Smooth muscle cell (in vitro differentiated cells): ENCODE measurements around the gene MAMDC2. TPM values are rescaled to one million over a fixed set of nuclear protein-coding genes. Genes with fewer than 3 reads are reported as not detected.

Experiments
- DNase-seq: peaks from one replicate; lab custom pipeline; 2025; ENCODE audit not compliant: unreplicated experiment; lab: John Stamatoyannopoulos, UW
- H2AFZ ChIP-seq: fragments of 200-600 bp; sonication (generic); 2 replicates; pipeline ENCODE4 v1.6.0; 2016; ENCODE audit warnings: antibody characterized with exemption, low read depth, mild to moderate bottlenecking
- H3F3A ChIP-seq: fragments of 200-600 bp; sonication (generic); 2 replicates; pipeline ENCODE4 v1.6.0; 2017; ENCODE audit warnings: antibody characterized with exemption, low read depth
- H3K27ac ChIP-seq: fragments of 200-600 bp; sonication (generic); 2 replicates; pipeline ENCODE4 v1.5.1; 2016; ENCODE audit warnings: low read depth, mild to moderate bottlenecking
- H3K27me3 ChIP-seq: fragments of 200-600 bp; sonication (generic); 2 replicates; pipeline ENCODE4 v1.6.1; 2016; ENCODE audit warnings: low read depth, mild to moderate bottlenecking
- H3K36me3 ChIP-seq: fragments of 200-600 bp; sonication (generic); 2 replicates; pipeline ENCODE4 v1.5.1; 2016; ENCODE audit warnings: low read depth
- H3K4me1 ChIP-seq: fragments of 200-600 bp; sonication (generic); 2 replicates; pipeline ENCODE4 v1.5.1; 2016; ENCODE audit warnings: low read depth
- H3K4me2 ChIP-seq: fragments of 200-600 bp; sonication (generic); 2 replicates; pipeline ENCODE4 v1.6.0; 2016; ENCODE audit warnings: mild to moderate bottlenecking
- H3K4me3 ChIP-seq: fragments of 200-600 bp; sonication (generic); 2 replicates; pipeline ENCODE4 v1.5.1; 2016; ENCODE audit warnings: mild to moderate bottlenecking
- H3K79me2 ChIP-seq: fragments of 200-600 bp; sonication (generic); 2 replicates; pipeline ENCODE4 v1.6.0; 2016; ENCODE audit warnings: low read depth, mild to moderate bottlenecking
- H3K9ac ChIP-seq: fragments of 200-600 bp; sonication (generic); 2 replicates; pipeline ENCODE4 v1.6.0; 2016; ENCODE audit warnings: low read depth
- H3K9me3 ChIP-seq: fragments of 200-600 bp; sonication (generic); replicated peaks from 2 replicates; pipeline ENCODE4 v1.5.1; 2016; ENCODE audit warnings: low read depth
- H4K20me1 ChIP-seq: fragments of 200-600 bp; sonication (generic); 2 replicates; pipeline ENCODE4 v1.6.0; 2016; ENCODE audit warnings: low read depth
- WGBS: methylation state at CpG from one replicate; pipeline ENCODE4 v1.1.7; 2016; ENCODE audit warnings: low lambda C conversion rate; 5-methylcytosine and 5-hydroxymethylcytosine counted together
- polyA plus RNA-seq: library from polyadenylated mRNA; unstranded; fragments of >200 nt; fragmentation: Nextera tagmentation; extraction: Ambion mirVana; gene quantifications from 2 replicates; pipeline ENCODE4 v1.2.1, GENCODE V29; 2016
- total RNA-seq: library from RNA; depleted of rRNA; stranded (reverse); fragments of >200 nt; gene quantifications from 2 replicates; pipeline ENCODE4 v1.2.3, GENCODE V29; 2014
- TF ChIP-seq, protein P1 (sequence below): fragments of 200-600 bp; sonication (generic); IDR thresholded peaks from 2 replicates; pipeline ENCODE4 v1.5.1; 2017; ENCODE audit warnings: borderline replicate concordance, mild to moderate bottlenecking, antibody characterized with exemption; ENCODE audit not compliant: insufficient read depth, poor library complexity, severe bottlenecking

Gene MAMDC2
- total and polyA plus RNA-seq, 2 experiments from 2014 or later, result 8.2 to 13.0 TPM

DNA sequence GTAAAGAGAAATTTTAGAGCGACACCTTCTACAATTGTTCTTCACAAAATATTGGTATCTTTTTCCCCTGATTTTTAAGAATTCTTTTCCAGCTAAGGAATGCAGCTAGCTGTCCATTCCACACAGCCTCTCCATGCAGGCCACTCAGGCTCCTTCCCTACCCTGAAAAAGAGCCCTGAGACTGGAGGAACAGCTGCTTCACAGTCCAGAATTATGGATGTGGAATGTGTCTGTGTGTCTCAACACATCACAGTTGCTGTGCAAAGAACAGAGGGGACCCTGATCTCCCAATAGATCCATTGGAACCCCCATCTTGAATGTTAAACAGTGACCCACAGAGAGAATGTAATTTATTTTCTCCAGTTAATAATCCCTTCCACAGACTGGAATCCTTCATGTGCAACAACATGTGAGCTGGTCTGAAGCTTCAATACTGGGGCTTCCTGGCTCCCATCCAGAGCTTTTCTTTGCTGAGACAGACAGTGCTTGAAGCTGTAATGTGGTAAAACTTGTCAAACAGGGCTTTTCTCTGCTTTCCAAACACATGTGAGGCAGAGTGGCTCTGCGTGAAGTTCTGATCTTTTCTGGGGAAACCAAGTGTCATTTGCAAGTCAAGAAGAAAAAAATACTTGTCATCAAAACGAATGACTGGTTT is 161.8 kb downstream of the MAMDC2 start:
- no peak overlapping the region for H3K9ac ChIP-seq
- H4K20me1 ChIP-seq, result no peaks in the 10 kb centered on the region
- H3K27ac ChIP-seq, result peak overlapping the region; percentile 54
- TF ChIP-seq, protein P1, sequence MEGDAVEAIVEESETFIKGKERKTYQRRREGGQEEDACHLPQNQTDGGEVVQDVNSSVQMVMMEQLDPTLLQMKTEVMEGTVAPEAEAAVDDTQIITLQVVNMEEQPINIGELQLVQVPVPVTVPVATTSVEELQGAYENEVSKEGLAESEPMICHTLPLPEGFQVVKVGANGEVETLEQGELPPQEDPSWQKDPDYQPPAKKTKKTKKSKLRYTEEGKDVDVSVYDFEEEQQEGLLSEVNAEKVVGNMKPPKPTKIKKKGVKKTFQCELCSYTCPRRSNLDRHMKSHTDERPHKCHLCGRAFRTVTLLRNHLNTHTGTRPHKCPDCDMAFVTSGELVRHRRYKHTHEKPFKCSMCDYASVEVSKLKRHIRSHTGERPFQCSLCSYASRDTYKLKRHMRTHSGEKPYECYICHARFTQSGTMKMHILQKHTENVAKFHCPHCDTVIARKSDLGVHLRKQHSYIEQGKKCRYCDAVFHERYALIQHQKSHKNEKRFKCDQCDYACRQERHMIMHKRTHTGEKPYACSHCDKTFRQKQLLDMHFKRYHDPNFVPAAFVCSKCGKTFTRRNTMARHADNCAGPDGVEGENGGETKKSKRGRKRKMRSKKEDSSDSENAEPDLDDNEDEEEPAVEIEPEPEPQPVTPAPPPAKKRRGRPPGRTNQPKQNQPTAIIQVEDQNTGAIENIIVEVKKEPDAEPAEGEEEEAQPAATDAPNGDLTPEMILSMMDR, result no peak
- H3K4me3 ChIP-seq, result no peak overlapping the region
- WGBS, result 42% methylated on average over 3 of the region's 3 CpGs
- H3K79me2 ChIP-seq, result no peaks in the 10 kb centered on the region
- H3K4me2 ChIP-seq, result peak overlapping the region; percentile 12
- H2AFZ ChIP-seq, result no peak overlapping the region
- no peaks in the 10 kb centered on the region for H3K4me1 ChIP-seq
- no peaks in the 10 kb centered on the region for H3K27me3 ChIP-seq
- no peaks in the 10 kb centered on the region for H3K9me3 ChIP-seq
- H3F3A ChIP-seq, result no peaks in the 10 kb centered on the region
- no peak for DNase-seq
- no peaks in the 10 kb centered on the region for H3K36me3 ChIP-seq

DNA sequence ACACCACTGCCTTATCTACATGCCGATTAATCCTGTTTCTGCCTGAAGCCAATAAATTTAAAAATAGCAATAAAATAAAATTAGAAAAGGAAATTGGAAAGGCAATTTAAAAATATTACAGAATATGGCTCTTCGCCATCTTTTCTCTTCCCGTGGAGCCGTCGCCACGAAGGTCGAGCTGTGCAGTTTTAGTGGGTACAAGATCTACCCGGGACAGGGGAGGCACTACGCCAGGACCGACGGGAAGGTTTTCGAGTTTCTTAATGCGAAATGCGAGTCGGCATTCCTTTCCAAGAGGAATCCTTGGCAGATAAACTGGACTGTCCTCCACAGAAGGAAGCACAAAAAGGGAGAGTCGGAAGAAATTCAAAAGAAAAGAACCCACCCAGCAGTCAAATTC is 173.4 kb downstream of the MAMDC2 start:
- TF ChIP-seq, protein P1, result no peak
- 95% methylated on average over 16 of the region's 16 CpGs for WGBS

DNA sequence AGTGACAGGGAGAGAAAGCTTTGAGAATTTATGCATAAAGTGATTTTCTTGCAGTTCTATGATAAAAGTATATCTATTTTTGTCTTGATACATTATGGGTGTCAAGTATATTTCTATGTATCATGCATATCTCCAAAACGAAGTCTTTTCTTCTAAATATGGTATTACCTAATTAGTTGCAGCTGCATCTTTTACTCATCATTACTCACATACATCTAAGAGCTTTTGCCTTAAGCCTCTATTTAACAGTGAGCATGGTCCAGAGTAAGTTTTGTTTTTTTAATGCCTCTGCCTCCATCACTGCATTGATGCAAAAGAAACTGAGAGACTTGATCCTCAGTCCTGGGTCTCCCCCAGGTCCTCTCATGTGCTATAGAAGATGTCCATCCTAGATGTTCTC is 175.1 kb downstream of the MAMDC2 start:
- peaks cover 8% of the 10 kb centered on the region for H3F3A ChIP-seq
- H3K9ac ChIP-seq, result no peak overlapping the region
- no peak overlapping the region for H3K4me3 ChIP-seq
- peaks cover 9% of the 10 kb centered on the region for H3K4me1 ChIP-seq
- WGBS, result 19% methylated on average over 1 of the region's 1 CpG
- TF ChIP-seq, protein P1, result no peak
- H3K79me2 ChIP-seq, result peaks cover 35% of the 10 kb centered on the region
- H2AFZ ChIP-seq, result no peak overlapping the region
- H4K20me1 ChIP-seq, result no peaks in the 10 kb centered on the region
- no peak for DNase-seq
- peak overlapping the region; percentile 71 for H3K27ac ChIP-seq
- no peaks in the 10 kb centered on the region for H3K9me3 ChIP-seq
- H3K27me3 ChIP-seq, result no peaks in the 10 kb centered on the region
- peak overlapping the region; percentile 58 for H3K4me2 ChIP-seq
- peaks cover 18% of the 10 kb centered on the region for H3K36me3 ChIP-seq

More for the DNA sequence above, 173.4 kb downstream of the MAMDC2 start:
- H3K27me3 ChIP-seq, result no peaks in the 10 kb centered on the region
- no peak overlapping the region for H2AFZ ChIP-seq
- peaks cover 9% of the 10 kb centered on the region for H3K4me1 ChIP-seq
- H3K27ac ChIP-seq, result no peak overlapping the region
- no peaks in the 10 kb centered on the region for H4K20me1 ChIP-seq
- H3K9ac ChIP-seq, result no peak overlapping the region
- no peak for DNase-seq
- no peaks in the 10 kb centered on the region for H3K9me3 ChIP-seq
- H3K79me2 ChIP-seq, result peaks cover 28% of the 10 kb centered on the region
- peaks cover 8% of the 10 kb centered on the region for H3F3A ChIP-seq
- peaks cover 30% of the 10 kb centered on the region for H3K36me3 ChIP-seq
- H3K4me3 ChIP-seq, result no peak overlapping the region
- no peak overlapping the region for H3K4me2 ChIP-seq

DNA sequence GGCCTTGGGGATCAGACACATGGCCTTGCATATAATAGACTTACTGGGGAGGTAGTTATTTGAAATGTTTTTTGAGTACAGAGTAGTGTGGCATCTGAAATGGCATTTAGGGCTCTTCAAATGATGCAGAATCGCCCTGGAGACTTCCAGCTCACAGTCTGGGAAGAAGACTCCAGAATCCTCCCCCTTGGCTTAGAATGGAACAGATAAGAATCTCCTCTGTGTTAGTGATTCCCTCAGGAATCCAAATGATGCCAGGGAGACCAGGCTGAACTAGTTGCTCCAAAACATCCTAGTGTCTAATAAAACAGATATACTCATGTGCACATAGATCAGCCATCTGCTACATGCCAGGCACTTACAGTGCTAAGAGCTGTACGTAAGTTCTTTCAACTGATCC is 176.6 kb downstream of the MAMDC2 start:
- peaks cover 9% of the 10 kb centered on the region for H3K36me3 ChIP-seq
- 92% methylated on average over 2 of the region's 2 CpGs for WGBS
- H3K4me1 ChIP-seq, result peaks cover 9% of the 10 kb centered on the region
- H3K27ac ChIP-seq, result no peak overlapping the region
- H3F3A ChIP-seq, result peaks cover 8% of the 10 kb centered on the region
- H3K27me3 ChIP-seq, result no peaks in the 10 kb centered on the region
- H4K20me1 ChIP-seq, result no peaks in the 10 kb centered on the region
- H2AFZ ChIP-seq, result no peak overlapping the region
- TF ChIP-seq, protein P1, result no peak
- no peak overlapping the region for H3K4me3 ChIP-seq
- H3K4me2 ChIP-seq, result no peak overlapping the region
- H3K9me3 ChIP-seq, result no peaks in the 10 kb centered on the region
- no peak for DNase-seq
- peaks cover 48% of the 10 kb centered on the region for H3K79me2 ChIP-seq
- no peak overlapping the region for H3K9ac ChIP-seq
